Measurements from ENCODE around the gene ANKRD23. TPM values are rescaled to one million over a fixed set of nuclear protein-coding genes. Genes with fewer than 3 reads are reported as not detected.
"Not testable (repeated sequence)": the region's sequence is repeated elsewhere in the genome, so short reads cannot be mapped to it uniquely, and the experiment has no call there.

The ANKRD23 gene
- polyA plus RNA-seq, 1 of the 3 experiments (the other 2 are of a cell fraction), result 3.1 TPM

- TF ChIP-seq, protein P1, sequence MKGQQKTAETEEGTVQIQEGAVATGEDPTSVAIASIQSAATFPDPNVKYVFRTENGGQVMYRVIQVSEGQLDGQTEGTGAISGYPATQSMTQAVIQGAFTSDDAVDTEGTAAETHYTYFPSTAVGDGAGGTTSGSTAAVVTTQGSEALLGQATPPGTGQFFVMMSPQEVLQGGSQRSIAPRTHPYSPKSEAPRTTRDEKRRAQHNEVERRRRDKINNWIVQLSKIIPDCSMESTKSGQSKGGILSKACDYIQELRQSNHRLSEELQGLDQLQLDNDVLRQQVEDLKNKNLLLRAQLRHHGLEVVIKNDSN (IDR thresholded peaks at IDR 0.05; ENCODE audit: borderline replicate concordance, low read depth), result no peak
- TF ChIP-seq FOXM1 (IDR thresholded peaks at IDR 0.05; ENCODE audit: low read depth) (no peak), FOSL2 (IDR thresholded peaks at IDR 0.05; ENCODE audit: borderline replicate concordance, low read depth) (no peak), GABPA (IDR thresholded peaks at IDR 0.05; ENCODE audit: low read depth) (no peak)
Observed at GRCh38 chr2:96891591-96892333, 47.9 kb upstream of the ANKRD23 start (continued).

GRCh38 chr2:96890726-96891385 lies 47.0 kb upstream of the ANKRD23 start:
- no peaks in the 10 kb centered on the region for H3K36me3 ChIP-seq (replicated peaks in 1 of 2; ENCODE audit: control insufficient read depth in 1 of 2, insufficient read depth in 2 of 2, low read length in 1 of 2)
- no peaks in the 10 kb centered on the region for H3K9me2 ChIP-seq
- H2AFZ ChIP-seq (ENCODE audit: low read depth), result no peak overlapping the region
- H3K27ac ChIP-seq (ENCODE audit: low read depth in 2 of 2, low read length in 1 of 2), result peak overlapping the region in 1 of 2 experiments; percentile 17; a peak in 1 of 4 replicates
- no peak overlapping the region for H3K9ac ChIP-seq
- ChIA-PET POLR2A (interaction anchor here (1.0 kb wide), 2 partner anchors 15 to 22 kb away, joined by 3 read pairs; no protein-coding TSS in a partner anchor), CTCF (interaction anchor here (1.2 to 1.3 kb wide), 3 partner anchors 22 to 62 kb away, joined by 4 to 9 read pairs (median 6); no protein-coding TSS in a partner anchor)
- no peaks in the 10 kb centered on the region for H3K27me3 ChIP-seq (ENCODE audit: insufficient read depth)
- H3K4me3 ChIP-seq (ENCODE audit: low read depth in 2 of 2, low read length in 1 of 2), result no peak overlapping the region
- no peaks in the 10 kb centered on the region for H3K9me3 ChIP-seq
- H3K4me1 ChIP-seq (ENCODE audit: control insufficient read depth in 1 of 2, insufficient read depth in 2 of 2, low read depth in 1 of 2, low read length in 1 of 2), result peaks cover 0 to 61% of the 10 kb centered on the region in 2 experiments; a peak in 1 of 4 replicates
- no peaks in the 10 kb centered on the region for H4K20me1 ChIP-seq (ENCODE audit: insufficient read depth)
- peak; percentile 68 for DNase-seq
- no peaks in the 10 kb centered on the region for H3K79me2 ChIP-seq (ENCODE audit: insufficient read depth)
- H3F3A ChIP-seq (replicated peaks; ENCODE audit: insufficient read depth), result no peaks in the 10 kb centered on the region
- 64% methylated on average over 5 of the region's 6 CpGs for WGBS (ENCODE audit: low lambda C conversion rate)
- no peak overlapping the region for H3K4me2 ChIP-seq
- no peak for TF ChIP-seq TAF1 (IDR thresholded peaks at IDR 0.05; ENCODE audit: borderline replicate concordance, low read depth, low read length)
- TF ChIP-seq USF2 (IDR thresholded peaks at IDR 0.05; ENCODE audit: borderline replicate concordance, low read depth, low read length), result no peak
- TF ChIP-seq CHD2 (IDR thresholded peaks at IDR 0.05; ENCODE audit: low read length, partially characterized antibody), result no peak

DNA sequence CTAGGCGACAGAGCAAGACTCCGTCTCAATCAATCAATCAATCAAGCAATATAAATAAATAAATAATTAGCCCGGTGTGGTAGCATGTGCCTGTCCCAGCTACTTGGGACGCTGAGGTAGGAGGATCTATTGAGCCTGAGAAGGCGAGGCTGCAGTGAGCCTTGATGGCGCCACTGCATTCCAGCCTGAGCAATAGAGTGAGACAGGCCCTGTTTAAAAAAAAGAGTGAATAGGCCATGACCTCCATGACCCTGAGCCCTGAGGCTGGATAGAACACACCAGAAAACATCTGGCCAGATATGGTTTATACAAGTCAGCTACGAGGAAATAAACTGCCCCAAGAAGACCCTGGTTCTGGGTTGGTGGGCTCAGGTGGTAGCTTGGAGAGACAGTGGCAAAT lies 46.4 kb upstream of the ANKRD23 start:
- H3K9me2 ChIP-seq, result no peaks in the 10 kb centered on the region
- H4K20me1 ChIP-seq (ENCODE audit: insufficient read depth), result no peaks in the 10 kb centered on the region
- no peak overlapping the region for H3K4me2 ChIP-seq
- H3K9me3 ChIP-seq, result no peaks in the 10 kb centered on the region
- no peak for DNase-seq
- no peak overlapping the region; a peak in 1 of 4 replicates for H3K27ac ChIP-seq (ENCODE audit: low read depth in 2 of 2, low read length in 1 of 2)
- no peak overlapping the region for H3K4me3 ChIP-seq (ENCODE audit: low read depth in 2 of 2, low read length in 1 of 2)
- no peak overlapping the region for H2AFZ ChIP-seq (ENCODE audit: low read depth)
- peaks cover 0 to 56% of the 10 kb centered on the region in 2 experiments; a peak in 1 of 4 replicates for H3K4me1 ChIP-seq (ENCODE audit: control insufficient read depth in 1 of 2, insufficient read depth in 2 of 2, low read depth in 1 of 2, low read length in 1 of 2)
- POLR2A ChIA-PET, result interaction anchor here (1.0 kb wide), 1 partner anchor 21 kb away, joined by 3 read pairs; no protein-coding TSS in a partner anchor
- no peaks in the 10 kb centered on the region for H3K36me3 ChIP-seq (replicated peaks in 1 of 2; ENCODE audit: control insufficient read depth in 1 of 2, insufficient read depth in 2 of 2, low read length in 1 of 2)
- no peaks in the 10 kb centered on the region for H3F3A ChIP-seq (replicated peaks; ENCODE audit: insufficient read depth)
- no peaks in the 10 kb centered on the region for H3K79me2 ChIP-seq (ENCODE audit: insufficient read depth)
- WGBS (ENCODE audit: low lambda C conversion rate), result 80% methylated on average over 7 of the region's 7 CpGs
- H3K9ac ChIP-seq, result no peak overlapping the region
- no peaks in the 10 kb centered on the region for H3K27me3 ChIP-seq (ENCODE audit: insufficient read depth)
- CTCF ChIA-PET, result interaction anchor here (1.2 to 1.3 kb wide), 2 partner anchors 61 to 62 kb away, joined by 4 to 9 read pairs; no protein-coding TSS in a partner anchor
- no peak for TF ChIP-seq EZH2phosphoT487 (IDR thresholded peaks at IDR 0.05; ENCODE audit: borderline replicate concordance, low read depth)
- TF ChIP-seq EP300 (IDR thresholded peaks at IDR 0.05; ENCODE audit: borderline replicate concordance in 1 of 2, low read depth in 1 of 2, low read length in 1 of 2), result no peak
- TF ChIP-seq NFIC (IDR thresholded peaks at IDR 0.05; ENCODE audit: borderline replicate concordance), result no peak
- no peak for TF ChIP-seq FOXM1 (IDR thresholded peaks at IDR 0.05; ENCODE audit: low read depth)
- TF ChIP-seq MEF2A (IDR thresholded peaks at IDR 0.05; ENCODE audit: borderline replicate concordance, low read depth), result no peak
- TF ChIP-seq GABPA (IDR thresholded peaks at IDR 0.05; ENCODE audit: low read depth), result no peak
- no peak for TF ChIP-seq MXI1 (IDR thresholded peaks at IDR 0.05; ENCODE audit: low read depth, low read length)
- TF ChIP-seq JUND (IDR thresholded peaks at IDR 0.05), result no peak
- TF ChIP-seq POLR2AphosphoS5 (IDR thresholded peaks at IDR 0.05; ENCODE audit: low read depth, low read length), result no peak

DNA sequence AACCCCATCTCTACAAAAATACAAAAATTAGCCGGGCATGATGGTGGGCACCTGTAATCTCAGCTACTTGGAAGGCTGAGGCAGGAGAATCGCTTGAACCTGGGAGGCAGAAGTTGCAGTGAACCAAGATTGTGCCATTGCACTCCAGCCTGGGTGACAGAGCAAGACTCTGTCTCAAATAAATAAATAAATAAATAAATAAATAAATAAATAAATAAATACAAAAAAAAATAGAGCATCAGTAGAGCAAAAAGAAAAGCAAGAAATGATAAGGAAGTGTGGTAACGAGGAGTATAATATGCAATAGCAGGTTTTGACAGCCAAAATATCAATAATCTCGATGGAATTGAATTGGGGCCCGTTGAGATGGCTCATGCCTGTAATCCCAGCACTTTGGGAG lies 45.7 kb upstream of the ANKRD23 start:
- H4K20me1 ChIP-seq (ENCODE audit: insufficient read depth); H3K9me3 ChIP-seq; H3K4me3 ChIP-seq (ENCODE audit: low read depth in 2 of 2, low read length in 1 of 2); H3K36me3 ChIP-seq (replicated peaks in 1 of 2; ENCODE audit: control insufficient read depth in 1 of 2, insufficient read depth in 2 of 2, low read length in 1 of 2); H3K9ac ChIP-seq; H3K4me2 ChIP-seq; H3K27ac ChIP-seq (ENCODE audit: low read depth in 2 of 2, low read length in 1 of 2); H3K27me3 ChIP-seq (ENCODE audit: insufficient read depth); H2AFZ ChIP-seq (ENCODE audit: low read depth); H3F3A ChIP-seq (replicated peaks; ENCODE audit: insufficient read depth); H3K79me2 ChIP-seq (ENCODE audit: insufficient read depth); H3K9me2 ChIP-seq; DNase-seq: not testable (repeated sequence)
- ChIA-PET POLR2A (interaction anchor here (0.6 kb wide), 1 partner anchor 22 kb away, joined by 5 read pairs; no protein-coding TSS in a partner anchor), CTCF (interaction anchor here (1.0 to 1.6 kb wide), 2 partner anchors 10 to 60 kb away, joined by 3 read pairs; no protein-coding TSS in a partner anchor)
- WGBS (ENCODE audit: low lambda C conversion rate), result 82% methylated on average over 5 of the region's 5 CpGs
- H3K4me1 ChIP-seq (ENCODE audit: control insufficient read depth in 1 of 2, insufficient read depth in 2 of 2, low read depth in 1 of 2, low read length in 1 of 2), result peaks cover 0 to 52% of the 10 kb centered on the region in 2 experiments; a peak in 1 of 4 replicates
